GM12878 (cell line): ENCODE measurements around the gene ODC1. TPM values are rescaled to one million over a fixed set of nuclear protein-coding genes. Genes with fewer than 3 reads are reported as not detected.

Source experiments
- BACH1 ChIP-seq: fragments of 450-650 bp; IDR thresholded peaks from 2 replicates; pipeline ENCODE4 v1.6.1; 2017; ENCODE audit warnings: mild to moderate bottlenecking, borderline replicate concordance
- BCL3 ChIP-seq: IDR thresholded peaks from 2 replicates; pipeline ENCODE4 v1.6.1; 2011; ENCODE audit warnings: borderline replicate concordance, low read depth, mild to moderate bottlenecking, moderate library complexity, low read length; ENCODE audit not compliant: insufficient read depth, poor library complexity, severe bottlenecking
- CTCF ChIP-seq, 3 experiments: IDR thresholded peaks in 2 of 3; conservative IDR thresholded peaks in 1 of 3; 2 replicates each; pipeline ENCODE4 v1.5.1; 2011; ENCODE audit warnings: low read depth in 3 of 3, low read length in 3 of 3, mild to moderate bottlenecking in 3 of 3, control low read depth in 2 of 3, moderate library complexity in 2 of 3, inconsistent platforms in 1 of 3, mixed read lengths in 1 of 3; ENCODE audit not compliant: control insufficient read depth in 2 of 3, insufficient read depth in 1 of 3; ENCODE audit errors: extremely low read depth in 1 of 3
- CUX1 ChIP-seq: IDR thresholded peaks from 2 replicates; pipeline ENCODE4 v1.6.1; 2012; ENCODE audit warnings: improper control_type of control experiment, low read depth, low read length; ENCODE audit not compliant: insufficient replicate concordance
- HCFC1 ChIP-seq: fragments of 150-350 bp; IDR thresholded peaks from 2 replicates; pipeline ENCODE4 v1.6.1; 2014; ENCODE audit warnings: low read length
- HDGF ChIP-seq: fragments of 450-650 bp; IDR thresholded peaks from 2 replicates; pipeline ENCODE4 v1.6.1; 2016; ENCODE audit warnings: antibody characterized with exemption
- IKZF1 ChIP-seq: fragments of 450-650 bp; conservative IDR thresholded peaks from 2 replicates; pipeline ENCODE4 v1.6.1; 2017; ENCODE audit warnings: antibody characterized with exemption, mild to moderate bottlenecking
- MAX ChIP-seq: IDR thresholded peaks from 2 replicates; pipeline ENCODE4 v1.6.1; 2012; ENCODE audit warnings: low read depth, low read length, improper control_type of control experiment
- MEF2A ChIP-seq: IDR thresholded peaks from 2 replicates; pipeline ENCODE4 v1.6.1; 2011; ENCODE audit warnings: low read depth, mild to moderate bottlenecking, low read length, moderate library complexity; ENCODE audit not compliant: insufficient read depth
- MTA2 ChIP-seq: fragments of 450-650 bp; IDR thresholded peaks from 2 replicates; pipeline ENCODE4 v1.6.1; 2016; ENCODE audit warnings: low read depth, mild to moderate bottlenecking, moderate library complexity
- NFIC ChIP-seq: IDR thresholded peaks from 2 replicates; pipeline ENCODE4 v1.6.1; 2012; ENCODE audit warnings: low read depth, mild to moderate bottlenecking, inconsistent platforms, low read length, moderate library complexity
- NFXL1 ChIP-seq: fragments of 450-650 bp; IDR thresholded peaks from 2 replicates; pipeline ENCODE4 v1.6.1; 2017; ENCODE audit warnings: antibody characterized with exemption, mild to moderate bottlenecking, borderline replicate concordance
- NR2C2 ChIP-seq: IDR thresholded peaks from 2 replicates; pipeline ENCODE4 v1.6.1; 2011; ENCODE audit warnings: borderline replicate concordance, low read depth; ENCODE audit not compliant: control insufficient read depth, insufficient read length
- PAX5 ChIP-seq: IDR thresholded peaks from 2 replicates; pipeline ENCODE4 v1.6.1; 2011; ENCODE audit warnings: low read depth, low read length, borderline replicate concordance
- polyA plus RNA-seq, 11 experiments: library from polyadenylated mRNA; depleted of rRNA in 4 of 11; unstranded in 6 of 11; stranded (reverse) in 5 of 11; fragments of >200 nt; fragmentation: Nextera tagmentation in 4 of 11; fragmentation: Illumina TruSeq in 1 of 11; extraction: Ambion mirVana in 4 of 11; extraction: Trizol in 1 of 11; gene quantifications; 1 replicate in 1 of 11; 2 replicates in 10 of 11; pipeline versions ENCODE4 v1.2.1 to v1.2.3, GENCODE V29; 2011 to 2016; ENCODE audit warnings: inconsistent platforms in 2 of 11, missing spikeins in 2 of 11, low read depth in 1 of 11
- total RNA-seq, 4 experiments: library from RNA; depleted of rRNA in 3 of 4; stranded (reverse); fragments of >200 nt in 3 of 4; fragmentation: Illumina TruSeq in 1 of 4; extraction: Trizol in 1 of 4; gene quantifications; 2 replicates each; pipeline versions ENCODE4 v1.2.1 to v1.2.3, GENCODE V29; 2013 to 2021
- TF ChIP-seq, protein P1 (sequence below): fragments of 450-650 bp; IDR thresholded peaks from 2 replicates; pipeline ENCODE4 v1.6.1; 2017; ENCODE audit warnings: mild to moderate bottlenecking, moderate library complexity

Gene ODC1
- total and polyA plus RNA-seq, 10 of the 15 experiments (the other 5 are each of a cell fraction or from before 2014, with no cell fraction given) = 68.5 to 441 (median 340) TPM

DNA sequence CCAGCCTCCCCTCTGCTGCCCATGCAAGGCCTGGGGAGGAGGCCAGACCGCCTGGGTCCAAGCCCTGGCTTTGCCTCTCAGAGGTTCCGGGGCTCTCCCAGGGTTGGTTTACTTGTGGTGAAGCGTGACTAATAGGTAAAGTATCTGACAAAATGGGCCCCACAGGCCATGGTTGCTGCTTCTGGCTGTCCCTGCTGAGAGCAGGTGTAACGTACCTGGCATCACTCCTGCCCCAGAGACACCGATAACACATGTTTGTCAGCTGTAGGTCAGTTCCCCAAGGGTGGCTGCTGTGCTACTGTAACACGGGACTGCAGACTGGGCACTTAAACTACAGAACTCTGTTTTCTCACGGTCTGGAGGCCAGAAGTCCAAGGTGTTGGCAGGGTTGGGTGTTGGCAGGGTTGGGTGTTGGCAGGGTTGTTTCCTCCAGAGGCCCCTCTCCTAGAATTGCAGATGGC lies 34.1 kb downstream of the ODC1 start (continued):
- no peak for TF ChIP-seq CUX1
- no peak for TF ChIP-seq NFIC
- TF ChIP-seq NFXL1 = no peak
- no peak for TF ChIP-seq BCL3
- TF ChIP-seq, protein P1, sequence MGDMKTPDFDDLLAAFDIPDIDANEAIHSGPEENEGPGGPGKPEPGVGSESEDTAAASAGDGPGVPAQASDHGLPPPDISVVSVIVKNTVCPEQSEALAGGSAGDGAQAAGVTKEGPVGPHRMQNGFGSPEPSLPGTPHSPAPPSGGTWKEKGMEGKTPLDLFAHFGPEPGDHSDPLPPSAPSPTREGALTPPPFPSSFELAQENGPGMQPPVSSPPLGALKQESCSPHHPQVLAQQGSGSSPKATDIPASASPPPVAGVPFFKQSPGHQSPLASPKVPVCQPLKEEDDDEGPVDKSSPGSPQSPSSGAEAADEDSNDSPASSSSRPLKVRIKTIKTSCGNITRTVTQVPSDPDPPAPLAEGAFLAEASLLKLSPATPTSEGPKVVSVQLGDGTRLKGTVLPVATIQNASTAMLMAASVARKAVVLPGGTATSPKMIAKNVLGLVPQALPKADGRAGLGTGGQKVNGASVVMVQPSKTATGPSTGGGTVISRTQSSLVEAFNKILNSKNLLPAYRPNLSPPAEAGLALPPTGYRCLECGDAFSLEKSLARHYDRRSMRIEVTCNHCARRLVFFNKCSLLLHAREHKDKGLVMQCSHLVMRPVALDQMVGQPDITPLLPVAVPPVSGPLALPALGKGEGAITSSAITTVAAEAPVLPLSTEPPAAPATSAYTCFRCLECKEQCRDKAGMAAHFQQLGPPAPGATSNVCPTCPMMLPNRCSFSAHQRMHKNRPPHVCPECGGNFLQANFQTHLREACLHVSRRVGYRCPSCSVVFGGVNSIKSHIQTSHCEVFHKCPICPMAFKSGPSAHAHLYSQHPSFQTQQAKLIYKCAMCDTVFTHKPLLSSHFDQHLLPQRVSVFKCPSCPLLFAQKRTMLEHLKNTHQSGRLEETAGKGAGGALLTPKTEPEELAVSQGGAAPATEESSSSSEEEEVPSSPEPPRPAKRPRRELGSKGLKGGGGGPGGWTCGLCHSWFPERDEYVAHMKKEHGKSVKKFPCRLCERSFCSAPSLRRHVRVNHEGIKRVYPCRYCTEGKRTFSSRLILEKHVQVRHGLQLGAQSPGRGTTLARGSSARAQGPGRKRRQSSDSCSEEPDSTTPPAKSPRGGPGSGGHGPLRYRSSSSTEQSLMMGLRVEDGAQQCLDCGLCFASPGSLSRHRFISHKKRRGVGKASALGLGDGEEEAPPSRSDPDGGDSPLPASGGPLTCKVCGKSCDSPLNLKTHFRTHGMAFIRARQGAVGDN = no peak; the same call in 1 of the 2 replicates
- no peak for TF ChIP-seq MAX
- TF ChIP-seq HDGF = no peak
- TF ChIP-seq IKZF1 = 0 out of 2 replicates have a peak, but pooled peaks have one; percentile 16
- TF ChIP-seq MTA2 = peak; percentile 60; the same call in 1 of the 2 replicates
- no peak for TF ChIP-seq HCFC1
- no peak for TF ChIP-seq MEF2A
- TF ChIP-seq PAX5 = peak; percentile 100
- TF ChIP-seq BACH1 = 0 out of 2 replicates have a peak, but pooled peaks have one; percentile 8
- TF ChIP-seq CTCF (IDR thresholded peaks at IDR 0.05 in 2 of 3, conservative IDR thresholded peaks at IDR 0.05 in 1 of 3; ENCODE audit: control insufficient read depth in 2 of 3, extremely low read depth in 1 of 3, insufficient read depth in 1 of 3, low read depth in 3 of 3, low read length in 3 of 3) = no peak
- TF ChIP-seq NR2C2 = no peak
- TF ChIP-seq, all 136 proteins: peak for 16
